DMS79 (cell line): Measurements from ENCODE around the gene RIPK4.
"Not testable (repeated sequence)": the region's sequence is repeated elsewhere in the genome, so short reads cannot be mapped to it uniquely, and the experiment has no call there.

Source experiments
- DNase-seq: peaks from one replicate; lab custom pipeline; 2025; lab: John Stamatoyannopoulos, UW

Gene RIPK4

GRCh38 chr21:41714299-41714865 is 52.5 kb downstream of the RIPK4 start:
- DNase-seq, result not testable (repeated sequence)

DNA sequence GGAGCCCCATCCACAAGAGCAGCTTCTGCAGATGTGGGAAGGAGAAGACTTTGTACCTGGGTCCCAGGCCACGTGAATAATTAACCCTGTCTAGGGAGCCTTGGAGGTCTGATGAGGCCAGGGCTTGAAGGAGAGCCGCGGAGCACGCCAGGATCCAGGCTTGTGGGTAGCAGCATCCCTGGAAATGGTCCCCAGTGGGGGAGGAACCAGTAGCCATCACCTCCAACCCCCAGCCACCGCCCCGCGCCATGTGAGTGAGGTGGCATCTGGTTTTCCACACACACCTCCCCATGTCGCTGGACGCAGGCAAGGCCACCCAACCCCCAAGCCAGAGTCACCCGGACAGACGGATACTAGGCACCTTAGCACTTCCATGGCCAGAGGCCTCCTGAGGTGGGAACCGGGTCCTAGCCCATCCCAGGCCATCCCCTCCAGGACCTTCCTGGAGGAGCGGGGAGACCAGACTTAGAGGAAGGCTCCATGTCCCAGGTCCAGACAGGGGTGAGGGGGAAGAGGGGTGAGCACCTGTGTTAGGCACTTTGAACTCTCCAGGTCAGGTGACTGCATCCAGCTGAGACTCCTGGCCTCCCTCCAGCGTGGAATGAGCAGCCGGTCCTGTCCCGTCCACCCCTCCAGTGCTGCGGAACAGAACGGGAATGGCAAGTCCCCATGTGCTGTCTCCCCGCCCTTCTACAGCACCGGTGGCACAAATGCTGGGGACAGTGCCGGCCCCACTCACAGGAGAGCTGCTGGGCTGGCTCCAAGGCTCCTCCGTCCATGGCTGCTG is 53.2 kb downstream of the RIPK4 start:
- DNase-seq, result no peak

DNA sequence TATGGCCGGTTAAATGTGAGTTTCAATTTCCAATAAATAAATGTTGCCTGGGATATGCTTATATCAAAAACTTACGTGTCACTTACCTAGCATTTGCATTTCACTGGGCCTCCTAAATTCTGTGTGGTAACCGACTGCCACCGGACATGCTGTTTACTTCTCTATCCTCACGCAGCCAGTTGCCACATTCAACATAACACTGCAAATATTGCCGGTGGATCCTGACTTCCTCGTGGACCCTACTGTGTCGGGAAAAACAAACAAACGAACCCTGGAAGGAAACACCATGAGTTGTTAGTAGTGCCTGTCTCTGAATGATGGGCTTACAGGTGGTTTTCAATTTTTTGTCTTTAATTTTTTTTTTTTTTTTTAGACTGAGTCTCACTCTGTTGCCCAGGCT is 54.1 kb downstream of the RIPK4 start:
- no peak for DNase-seq

DNA sequence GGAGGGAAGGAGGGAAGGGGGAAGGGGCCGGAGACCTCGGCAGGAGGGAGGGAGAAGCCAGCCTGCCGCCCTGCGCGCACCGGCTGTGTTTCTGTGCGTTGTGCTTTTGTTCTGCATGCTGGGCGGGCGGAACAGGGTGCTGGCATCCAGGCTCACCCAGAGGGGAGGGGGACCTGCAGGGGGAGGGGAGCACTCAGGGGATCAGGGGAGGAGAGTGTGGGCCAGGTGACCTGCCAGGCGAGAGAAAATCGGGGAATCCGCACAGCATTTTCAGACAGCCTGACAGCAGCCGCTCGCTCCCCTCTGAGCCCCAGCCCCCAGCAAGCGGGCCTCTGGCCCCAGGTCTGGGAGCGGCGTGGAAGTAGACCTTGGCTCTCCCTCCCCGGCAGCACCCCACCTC is 54.7 kb downstream of the RIPK4 start:
- no peak for DNase-seq

- no peak for DNase-seq
Measured at GRCh38 chr21:41711416-41712007, 55.3 kb downstream of the RIPK4 start.

DNA sequence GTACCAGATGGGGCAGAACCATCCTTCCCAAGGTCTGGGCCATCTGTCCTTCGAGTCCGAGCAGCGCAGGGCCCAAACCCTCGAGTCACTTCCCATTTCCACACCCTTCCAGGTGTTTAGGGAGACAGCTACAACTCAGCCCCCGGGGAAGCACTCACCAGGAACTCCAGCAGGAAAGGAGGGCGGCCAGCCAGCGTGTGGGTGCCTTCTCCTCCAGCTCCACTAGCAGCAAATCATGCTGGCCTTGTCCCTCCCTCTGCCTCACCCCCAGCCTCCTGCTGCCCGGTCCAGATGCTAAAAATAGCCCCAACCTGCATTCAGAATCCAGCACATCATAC is 56.1 kb downstream of the RIPK4 start:
- DNase-seq, result no peak

DNA sequence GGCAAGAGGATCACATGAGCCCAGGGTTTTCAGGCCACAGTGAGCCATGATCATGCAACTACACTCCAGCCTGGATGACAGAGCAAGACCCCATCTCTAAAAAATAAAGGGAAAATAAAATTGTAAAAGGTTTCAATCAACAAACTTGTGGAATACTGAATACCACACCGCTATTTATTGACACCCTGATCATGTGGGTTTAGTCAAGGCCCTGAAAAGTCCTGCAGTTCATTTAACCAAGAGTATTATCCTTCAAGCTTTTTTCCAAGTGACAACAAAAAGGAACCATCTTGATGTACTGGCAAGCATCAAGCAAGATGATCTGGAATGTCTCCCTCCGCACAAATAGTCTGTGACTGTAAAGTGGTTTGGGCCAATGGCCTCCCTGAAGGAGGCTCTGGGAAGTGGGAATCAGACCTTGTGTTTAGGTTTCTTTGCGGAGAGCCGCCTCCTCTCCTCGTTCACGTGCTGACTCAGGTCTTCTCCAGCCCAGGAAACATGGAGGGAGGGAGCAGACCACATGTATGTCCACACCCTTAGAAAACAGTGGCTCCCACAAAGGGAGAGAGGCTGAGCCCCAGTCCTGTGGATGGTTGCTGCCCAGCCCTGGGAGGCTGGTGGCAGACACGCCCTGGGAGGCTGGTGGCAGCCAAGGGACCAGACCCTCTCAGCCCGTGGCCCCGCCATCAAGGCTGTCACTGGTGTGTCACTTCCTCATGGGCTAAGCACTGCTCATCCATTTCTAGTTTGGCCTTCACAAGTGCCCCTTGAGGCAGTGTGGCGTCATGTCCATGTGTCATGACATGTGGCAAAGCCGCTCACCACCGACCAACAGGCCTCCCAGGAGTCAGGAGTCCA is 56.7 kb downstream of the RIPK4 start:
- no peak for DNase-seq

DNA sequence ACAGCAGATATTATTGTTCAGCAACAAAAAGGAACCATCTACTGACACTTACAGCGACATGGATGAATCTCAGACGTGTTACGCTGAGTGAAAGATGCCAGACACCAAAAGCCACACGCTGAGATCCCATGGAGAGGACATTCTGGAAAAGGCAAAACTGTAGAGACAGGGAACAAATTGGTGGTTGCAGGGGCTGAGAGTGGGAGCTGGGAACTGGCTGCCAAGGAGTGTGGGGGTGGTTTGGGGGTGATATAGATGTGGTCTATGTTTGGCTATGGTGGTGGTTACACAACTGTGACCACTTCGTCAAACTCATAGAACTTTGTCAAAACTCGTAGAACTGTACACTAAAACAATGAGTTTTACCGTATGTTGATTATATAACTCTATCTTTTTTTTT is 57.7 kb downstream of the RIPK4 start:
- no peak for DNase-seq

DNA sequence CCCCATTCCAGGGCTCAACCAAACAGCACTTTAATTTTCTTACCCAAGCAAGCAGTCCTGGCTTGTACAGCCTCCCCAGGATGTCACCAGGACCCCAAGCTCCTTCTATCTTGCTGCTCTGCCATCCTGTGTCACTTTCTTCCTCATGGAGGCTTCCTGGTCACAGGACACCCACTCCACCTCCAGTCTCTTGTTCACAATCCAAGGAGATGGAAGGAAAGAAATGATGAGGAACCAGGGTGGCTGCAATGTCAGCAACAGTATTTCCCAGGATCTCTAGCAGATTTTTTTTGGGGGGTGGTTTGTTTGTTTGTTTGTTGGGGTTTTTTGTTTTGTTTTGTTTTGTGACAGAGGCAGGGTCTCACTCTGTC is 58.9 kb downstream of the RIPK4 start:
- DNase-seq, result no peak

GRCh38 chr21:41707231-41707959 is 59.5 kb downstream of the RIPK4 start:
- peak; percentile 44 for DNase-seq

GRCh38 chr21:41706678-41707077 is 60.2 kb downstream of the RIPK4 start:
- DNase-seq, result no peak

DNA sequence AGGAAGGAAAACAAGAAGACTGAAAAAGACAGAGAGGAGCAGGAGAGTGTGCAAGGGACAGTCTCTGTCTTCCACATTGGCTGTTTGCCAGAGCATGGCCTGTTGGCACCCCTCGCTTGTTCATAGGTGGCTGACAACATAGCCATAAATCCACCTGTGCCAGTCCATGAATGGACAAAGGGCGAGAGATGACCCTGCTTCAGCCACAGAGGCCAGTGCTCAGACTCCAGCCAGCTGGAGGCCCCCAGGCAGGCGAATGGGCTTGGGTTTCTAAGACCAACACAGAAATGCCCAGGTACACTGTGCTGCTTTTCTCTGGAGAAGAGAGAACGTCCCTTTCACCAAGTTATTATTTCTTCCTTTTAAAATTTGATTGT is 60.6 kb downstream of the RIPK4 start:
- DNase-seq, result no peak

- no peak for DNase-seq
Measured at GRCh38 chr21:41705546-41706262, 61.1 kb downstream of the RIPK4 start.

- no peak for DNase-seq
Measured at GRCh38 chr21:41703857-41704501, 62.9 kb downstream of the RIPK4 start.

- DNase-seq, result no peak
Measured at GRCh38 chr21:41701749-41702148, 65.1 kb downstream of the RIPK4 start.

- DNase-seq, result no peak
Measured at GRCh38 chr21:41699311-41699710, 67.5 kb downstream of the RIPK4 start.

DNA sequence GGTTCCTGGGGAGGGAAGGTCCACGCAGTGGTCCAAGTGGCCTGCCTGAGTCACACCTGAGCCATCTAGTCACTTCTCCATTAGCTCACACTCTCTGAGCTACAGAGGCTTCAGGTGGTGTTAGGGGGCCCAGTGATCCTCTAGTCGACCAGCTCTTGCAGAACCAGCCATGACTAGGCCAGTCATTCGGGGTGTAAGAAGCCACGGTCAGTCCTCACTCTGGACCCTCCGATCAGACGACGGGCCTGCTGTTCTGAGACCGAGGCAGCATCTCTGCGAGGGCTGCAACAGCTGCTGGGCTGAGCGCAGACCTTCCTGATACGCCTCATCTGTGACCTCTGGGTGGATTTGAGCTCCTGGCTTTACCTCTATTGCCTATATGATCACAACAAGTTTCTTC is 68.8 kb downstream of the RIPK4 start:
- DNase-seq, result no peak

DNA sequence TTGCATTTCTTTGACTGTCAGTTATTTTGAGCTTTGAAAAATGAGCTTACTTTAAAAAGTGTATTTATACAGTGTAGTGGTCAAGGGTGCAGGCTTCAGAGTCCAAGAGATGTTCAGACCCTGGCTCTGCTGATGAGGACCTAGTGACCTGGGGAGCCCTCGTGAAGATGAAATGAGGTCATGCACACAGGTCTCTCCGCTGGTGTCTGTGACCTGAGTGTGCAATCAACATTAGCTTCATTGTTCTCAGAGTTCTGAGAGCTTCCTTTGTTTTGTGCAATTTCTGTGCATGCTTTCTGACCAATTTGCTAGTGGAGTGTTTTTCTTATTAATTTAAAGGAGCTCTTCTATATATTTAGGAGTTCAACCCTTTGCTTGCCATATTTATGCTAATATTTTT is 71.3 kb downstream of the RIPK4 start:
- peak; percentile 13 for DNase-seq

DNA sequence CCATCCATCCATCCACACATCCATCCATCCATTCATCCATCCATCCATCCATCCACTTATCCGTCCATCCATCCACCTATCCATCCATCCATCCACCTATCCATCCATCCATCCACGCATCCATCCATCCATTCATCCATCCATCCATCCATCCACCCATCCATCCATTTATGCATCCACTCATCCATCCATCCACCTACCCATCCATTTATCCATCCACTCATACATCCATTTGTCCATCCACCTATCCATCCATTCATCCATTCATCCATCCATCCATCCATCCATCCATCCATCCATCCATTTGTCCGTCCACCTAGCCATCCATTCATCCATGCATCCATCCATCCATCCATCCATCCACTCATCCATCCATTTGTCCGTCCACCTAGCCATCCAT is 72.8 kb downstream of the RIPK4 start:
- DNase-seq, result not testable (repeated sequence)

- no peak for DNase-seq
Measured at GRCh38 chr21:41692185-41692565, 74.7 kb downstream of the RIPK4 start.
